Testis (tissue), 3 donors: Measurements from ENCODE around the gene CDCP1. TPM values are rescaled to one million over a fixed set of nuclear protein-coding genes. Genes with fewer than 3 reads are reported as not detected.
"Not testable (repeated sequence)": the region's sequence is repeated elsewhere in the genome, so short reads cannot be mapped to it uniquely, and the experiment has no call there.

Experiments used
- DNase-seq: peaks from one replicate; pipeline ENCODE4 v3.0.0-alpha.2; 2019
- H3K27ac ChIP-seq, 2 donors: fragments of 200-600 bp; sonication (generic); one replicate each; pipeline ENCODE4 v1.5.1; 2019
- H3K27me3 ChIP-seq: fragments of 200-600 bp; sonication (generic); one replicate; pipeline ENCODE4 v1.5.1; 2019
- H3K36me3 ChIP-seq: fragments of 200-600 bp; sonication (generic); one replicate; pipeline ENCODE4 v1.5.1; 2017; ENCODE audit warnings: low read depth; ENCODE audit errors: missing control alignments
- H3K4me1 ChIP-seq: fragments of 200-600 bp; sonication (generic); one replicate; pipeline ENCODE4 v1.5.1; 2019
- H3K4me3 ChIP-seq, 2 donors: fragments of 200-600 bp; sonication (generic); one replicate each; pipeline ENCODE4 v1.5.1; 2017 to 2019
- H3K9me3 ChIP-seq: fragments of 200-600 bp; sonication (generic); one replicate; pipeline ENCODE4 v1.5.1; 2017
- CTCF ChIP-seq, 3 experiments: fragments of 450-650 bp in 2 of 3; fragments of 200-600 bp in 1 of 3; sonication (generic) in 1 of 3; IDR thresholded peaks; one replicate each; pipeline ENCODE4 v1.5.1; 2016 to 2019; ENCODE audit warnings: antibody characterized with exemption in 3 of 3, mild to moderate bottlenecking in 2 of 3, moderate library complexity in 1 of 3
- POLR2A ChIP-seq: fragments of 450-650 bp; IDR thresholded peaks from one replicate; pipeline ENCODE4 v1.6.1; 2017; ENCODE audit warnings: antibody characterized with exemption, mild to moderate bottlenecking, moderate library complexity
- WGBS, 2 donors: methylation state at CpG; one replicate each; pipeline ENCODE4 v1.1.5; 2018; 5-methylcytosine and 5-hydroxymethylcytosine counted together
- intact Hi-C: fragments of 100-400 bp; cut with DNase I; formaldehyde crosslinking; loops from one replicate; pipeline ENCODE4 v1.15.1; 2023; ENCODE audit warnings: low total_unique reads
- polyA plus RNA-seq: library from polyadenylated mRNA; stranded (reverse); fragments of 350-450 nt; fragmentation: Illumina TruSeq; extraction: RNeasy Lipid Tissue Mini Kit (QIAGEN cat#74804); gene quantifications from one replicate; pipeline ENCODE4 v1.2.3, GENCODE V29; 2014; ENCODE audit warnings: low read depth, low replicate concordance; ENCODE audit not compliant: insufficient read depth
- total RNA-seq, 2 donors: library from RNA; depleted of rRNA; stranded (reverse); fragments of >200 nt; gene quantifications; one replicate each; pipeline ENCODE4 v1.2.3, GENCODE V29; 2016

Gene CDCP1
- total and polyA plus RNA-seq, 3 donors from 2014 or later = 1.1 to 2.7 (median 2.5) TPM

- Histone ChIP-seq H3K4me3 (no peak overlapping the region), H3K27ac (no peak overlapping the region), H3K9me3 (no peaks in the 10 kb centered on the region), H3K4me1 (peaks cover 6% of the 10 kb centered on the region), H3K27me3 (no peaks in the 10 kb centered on the region), H3K36me3 (no peaks in the 10 kb centered on the region)
- 82 to 87% methylated on average over 7 of the region's 7 CpGs for WGBS, 2 donors
- no peak for TF ChIP-seq CTCF (IDR thresholded peaks at IDR 0.05)
- TF ChIP-seq POLR2A = no peak
- intact Hi-C loops = no loop called here
- no peak for DNase-seq
These were observed 90.6 kb downstream of the CDCP1 start for GRCh38 chr3:45055411-45056143.

- TF ChIP-seq CTCF (IDR thresholded peaks at IDR 0.05) (no peak), POLR2A (no peak)
- Histone ChIP-seq H3K9me3 (no peaks in the 10 kb centered on the region), H3K27ac (no peak overlapping the region), H3K4me3 (no peak overlapping the region), H3K4me1 (peaks cover 6% of the 10 kb centered on the region), H3K27me3 (no peaks in the 10 kb centered on the region), H3K36me3 (no peaks in the 10 kb centered on the region)
- intact Hi-C loops = no loop called here
- WGBS, 2 donors = 57 to 77% methylated on average over 2 of the region's 2 CpGs
- DNase-seq = no peak
These were observed 91.2 kb downstream of the CDCP1 start for GRCh38 chr3:45055032-45055410.

- no peaks in the 10 kb centered on the region for H3K36me3 ChIP-seq
- no peak for DNase-seq
- no peak overlapping the region for H3K27ac ChIP-seq
- H3K27me3 ChIP-seq = no peaks in the 10 kb centered on the region
- intact Hi-C loops = no loop called here
- WGBS, 2 donors = 94% methylated on average over 3 of the region's 3 CpGs
- peaks cover 6% of the 10 kb centered on the region for H3K4me1 ChIP-seq
- no peak overlapping the region for H3K4me3 ChIP-seq
- H3K9me3 ChIP-seq = no peaks in the 10 kb centered on the region
- TF ChIP-seq POLR2A (no peak), CTCF (IDR thresholded peaks at IDR 0.05) (no peak)
These were observed 91.9 kb downstream of the CDCP1 start for GRCh38 chr3:45054196-45054857.

GRCh38 chr3:45053805-45054195, 92.4 kb downstream of the CDCP1 start:
- H3K4me3 ChIP-seq, intact Hi-C loops, H3K9me3 ChIP-seq, H3K27ac ChIP-seq, H3K36me3 ChIP-seq, H3K4me1 ChIP-seq, DNase-seq, H3K27me3 ChIP-seq: not testable (repeated sequence)
- WGBS, 2 donors = 92 to 100% methylated on average over 1 of the region's 1 CpG

- no peak for DNase-seq
- H3K36me3 ChIP-seq = no peaks in the 10 kb centered on the region
- TF ChIP-seq CTCF (IDR thresholded peaks at IDR 0.05) (no peak), POLR2A (no peak)
- no peak overlapping the region for H3K4me3 ChIP-seq
- H3K27me3 ChIP-seq = no peaks in the 10 kb centered on the region
- H3K27ac ChIP-seq = no peak overlapping the region
- H3K9me3 ChIP-seq = no peaks in the 10 kb centered on the region
- intact Hi-C loops = no loop called here
- peaks cover 4% of the 10 kb centered on the region for H3K4me1 ChIP-seq
- 88 to 93% methylated on average over 6 of the region's 6 CpGs for WGBS, 2 donors
These were observed 94.5 kb downstream of the CDCP1 start for GRCh38 chr3:45051685-45052084.
